Gastrocnemius medialis (tissue), 4 donors: ENCODE measurements around the gene ABCA6. TPM values are rescaled to one million over a fixed set of nuclear protein-coding genes. Genes with fewer than 3 reads are reported as not detected.

Experiments
- ATAC-seq, 2 donors: fragments of 150-250 bp; one replicate each; pipeline ENCODE4 v1.9.1; 2016
- DNase-seq, 2 donors: peaks; one replicate each; pipeline ENCODE4 v3.0.0-alpha.2; 2019
- H3K27ac ChIP-seq, 4 donors: fragments of 200-600 bp; sonication (generic); 1 replicate in 1 of 4; 2 replicates in 3 of 4; pipeline ENCODE4 v1.5.1; 2016 to 2018; ENCODE audit warnings: mild to moderate bottlenecking in 2 of 4, moderate library complexity in 1 of 4
- H3K27me3 ChIP-seq, 3 donors: fragments of 200-600 bp; sonication (generic) in 2 of 3; 1 replicate in 1 of 3; 2 replicates in 2 of 3; pipeline versions ENCODE4 v1.5.1 to v1.6.0; 2016 to 2019; ENCODE audit warnings: mild to moderate bottlenecking in 1 of 3, moderate library complexity in 1 of 3
- H3K36me3 ChIP-seq, 2 donors: fragments of 200-600 bp; sonication (generic) in 1 of 2; one replicate each; pipeline ENCODE4 v1.5.1; 2017 to 2018
- H3K4me1 ChIP-seq, 2 donors: fragments of 200-600 bp; sonication (generic) in 1 of 2; one replicate each; pipeline ENCODE4 v1.5.1; 2016 to 2017; ENCODE audit warnings: mild to moderate bottlenecking in 2 of 2
- H3K4me3 ChIP-seq, 4 donors: fragments of 200-600 bp; sonication (generic) in 3 of 4; 1 replicate in 1 of 4; 2 replicates in 3 of 4; pipeline ENCODE4 v1.5.1; 2016 to 2019; ENCODE audit warnings: mild to moderate bottlenecking in 2 of 4
- H3K9me3 ChIP-seq, 3 donors: fragments of 200-600 bp; sonication (generic) in 2 of 3; 1 replicate in 1 of 3; 2 replicates in 2 of 3; pipeline ENCODE4 v1.5.1; 2016 to 2019
- CTCF ChIP-seq, 5 experiments: fragments of 450-650 bp in 3 of 5; fragments of 200-600 bp in 2 of 5; sonication (generic) in 2 of 5; IDR thresholded peaks in 4 of 5; conservative IDR thresholded peaks in 1 of 5; 1 replicate in 4 of 5; 2 replicates in 1 of 5; pipeline ENCODE4 v1.5.1; 2016 to 2019; ENCODE audit warnings: antibody characterized with exemption in 5 of 5, mild to moderate bottlenecking in 3 of 5, moderate library complexity in 3 of 5
- POLR2A ChIP-seq, 2 donors: fragments of 450-650 bp; IDR thresholded peaks; one replicate each; pipeline ENCODE4 v1.6.1; 2017; ENCODE audit warnings: antibody characterized with exemption in 2 of 2, mild to moderate bottlenecking in 2 of 2, moderate library complexity in 2 of 2
- in situ Hi-C, 4 donors: fragments of 200-750 bp; cut with MboI; loops; one replicate each; pipeline versions ENCODE4 v1.15.0 to v1.8.0; 2017; ENCODE audit warnings: low sequenced_read_pairs in 4 of 4
- intact Hi-C: fragments of 100-400 bp; cut with DNase I; formaldehyde crosslinking; loops from one replicate; pipeline ENCODE4 v1.15.1; 2023; ENCODE audit warnings: low total_unique reads
- total RNA-seq, 4 donors: library from RNA; depleted of rRNA; stranded (reverse); fragments of >200 nt; gene quantifications; one replicate each; pipeline versions ENCODE4 v1.1.0 to v1.2.3, GENCODE V29; 2016

ABCA6 gene
- total RNA-seq, 4 donors from 2014 or later = 12.8 to 82.3 (median 15.7) TPM

GRCh38 chr17:69098625-69099024, 43.1 kb downstream of the ABCA6 start:
- in situ Hi-C loops = no loop called here
- peak; percentile 16 to 30 for ATAC-seq

GRCh38 chr17:69096541-69096940, 45.2 kb downstream of the ABCA6 start:
- peaks cover 0 to 61% of the 10 kb centered on the region in 2 donors for H3K36me3 ChIP-seq
- ATAC-seq = no peak

More at GRCh38 chr17:69098625-69099024, 43.1 kb downstream of the ABCA6 start:
- no peak overlapping the region for H3K4me3 ChIP-seq
- H3K4me1 ChIP-seq = peaks cover 0 to 9% of the 10 kb centered on the region in 2 donors
- TF ChIP-seq POLR2A (IDR thresholded peaks at IDR 0.05) (no peak), CTCF (IDR thresholded peaks at IDR 0.05 in 4 of 5, conservative IDR thresholded peaks at IDR 0.05 in 1 of 5) (no peak)
- H3K9me3 ChIP-seq = no peaks in the 10 kb centered on the region
- H3K27ac ChIP-seq = no peak overlapping the region
- H3K36me3 ChIP-seq = peaks cover 0 to 56% of the 10 kb centered on the region in 2 donors
- intact Hi-C loops = no loop called here
- DNase-seq = no peak
- no peaks in the 10 kb centered on the region for H3K27me3 ChIP-seq

GRCh38 chr17:69093995-69094394, 47.7 kb downstream of the ABCA6 start:
- ATAC-seq (no peak), DNase-seq (no peak)
- H3K27me3 ChIP-seq = no peaks in the 10 kb centered on the region
- no peaks in the 10 kb centered on the region for H3K9me3 ChIP-seq
- intact Hi-C loops (no loop called here), in situ Hi-C loops (no loop called here)
- peaks cover 0 to 3% of the 10 kb centered on the region in 2 donors for H3K4me1 ChIP-seq
- TF ChIP-seq POLR2A (IDR thresholded peaks at IDR 0.05) (no peak), CTCF (IDR thresholded peaks at IDR 0.05 in 4 of 5, conservative IDR thresholded peaks at IDR 0.05 in 1 of 5) (no peak)
- no peak overlapping the region for H3K4me3 ChIP-seq
- H3K27ac ChIP-seq = no peak overlapping the region
- H3K36me3 ChIP-seq = peaks cover 0 to 60% of the 10 kb centered on the region in 2 donors

More at GRCh38 chr17:69096541-69096940, 45.2 kb downstream of the ABCA6 start:
- Histone ChIP-seq H3K27ac (no peak overlapping the region), H3K27me3 (no peaks in the 10 kb centered on the region), H3K4me3 (no peak overlapping the region), H3K9me3 (no peaks in the 10 kb centered on the region), H3K4me1 (peaks cover 0 to 9% of the 10 kb centered on the region in 2 donors)
- intact Hi-C loops = no loop called here
- no peak for DNase-seq
- TF ChIP-seq CTCF (IDR thresholded peaks at IDR 0.05 in 4 of 5, conservative IDR thresholded peaks at IDR 0.05 in 1 of 5) = no peak
- TF ChIP-seq POLR2A (IDR thresholded peaks at IDR 0.05) = no peak
- in situ Hi-C loops = no loop called here

- no peak overlapping the region for H3K4me3 ChIP-seq
- TF ChIP-seq CTCF (IDR thresholded peaks at IDR 0.05 in 4 of 5, conservative IDR thresholded peaks at IDR 0.05 in 1 of 5) = no peak
- no peak for TF ChIP-seq POLR2A (IDR thresholded peaks at IDR 0.05)
- intact Hi-C loops = no loop called here
- no peaks in the 10 kb centered on the region for H3K4me1 ChIP-seq
- H3K36me3 ChIP-seq = peaks cover 0 to 67% of the 10 kb centered on the region in 2 donors
- no peaks in the 10 kb centered on the region for H3K27me3 ChIP-seq
- ATAC-seq = no peak
- in situ Hi-C loops = no loop called here
- no peak overlapping the region for H3K27ac ChIP-seq
- H3K9me3 ChIP-seq = no peaks in the 10 kb centered on the region
- no peak for DNase-seq
These were observed 48.4 kb downstream of the ABCA6 start for GRCh38 chr17:69093279-69093789.

GRCh38 chr17:69090365-69090764, 51.3 kb downstream of the ABCA6 start:
- intact Hi-C loops (no loop called here), in situ Hi-C loops (no loop called here)
- Histone ChIP-seq H3K9me3 (no peaks in the 10 kb centered on the region), H3K27me3 (no peaks in the 10 kb centered on the region), H3K4me3 (no peak overlapping the region), H3K36me3 (peaks cover 3 to 62% of the 10 kb centered on the region in 2 donors), H3K4me1 (no peaks in the 10 kb centered on the region), H3K27ac (no peak overlapping the region)
- no peak for DNase-seq
- ATAC-seq = no peak
- TF ChIP-seq POLR2A (IDR thresholded peaks at IDR 0.05) (no peak), CTCF (IDR thresholded peaks at IDR 0.05 in 4 of 5, conservative IDR thresholded peaks at IDR 0.05 in 1 of 5) (no peak)
